HepG2 (cell line): Measurements from ENCODE around the gene SERHL2. TPM values are rescaled to one million over a fixed set of nuclear protein-coding genes. Genes with fewer than 3 reads are reported as not detected.

Experiments used
- AGO2 ChIP-seq: fragments of 200-400 bp; formaldehyde crosslinking; optimal IDR thresholded peaks from 2 replicates; pipeline ENCODE3; 2017; ENCODE audit warnings: mild to moderate bottlenecking, low read depth, low read length, moderate library complexity
- ERF ChIP-seq: IDR thresholded peaks from 2 replicates; pipeline ENCODE4 v1.6.1; 2018; ENCODE audit warnings: missing biosample characterization, missing genetic modification reagents
- FOXP4 ChIP-seq: sonication (generic); formaldehyde crosslinking; IDR thresholded peaks from 2 replicates; pipeline ENCODE4 v1.4.0; 2020; ENCODE audit warnings: missing genetic modification reagents
- GPBP1L1 ChIP-seq: sonication (generic); formaldehyde crosslinking; IDR thresholded peaks from 2 replicates; pipeline ENCODE4 v1.5.0; 2020; ENCODE audit warnings: mild to moderate bottlenecking, missing genetic modification reagents
- HDAC2 ChIP-seq: sonication (generic); formaldehyde crosslinking; IDR thresholded peaks from 2 replicates; pipeline ENCODE4 v1.4.0; 2020; ENCODE audit warnings: missing genetic modification reagents
- HIC2 ChIP-seq: sonication (generic); formaldehyde crosslinking; IDR thresholded peaks from 2 replicates; pipeline ENCODE4 v1.9.0; 2022; ENCODE audit warnings: low read depth, missing genetic modification reagents
- KDM2A ChIP-seq: sonication (generic); formaldehyde crosslinking; IDR thresholded peaks from 2 replicates; pipeline ENCODE4 v1.4.0; 2020; ENCODE audit warnings: low read depth, missing genetic modification reagents, borderline replicate concordance
- KLF11 ChIP-seq: IDR thresholded peaks from 2 replicates; pipeline ENCODE4 v1.6.1; 2016; ENCODE audit warnings: missing compliant biosample characterization
- MXD4 ChIP-seq: IDR thresholded peaks from 2 replicates; pipeline ENCODE4 v1.6.1; 2016; ENCODE audit warnings: mild to moderate bottlenecking, missing biosample characterization, missing genetic modification reagents
- NFATC3 ChIP-seq: sonication (generic); formaldehyde crosslinking; IDR thresholded peaks from 2 replicates; pipeline ENCODE4 v1.5.1; 2020; ENCODE audit warnings: mild to moderate bottlenecking, missing genetic modification reagents
- NR2F2 ChIP-seq: IDR thresholded peaks from 2 replicates; pipeline ENCODE4 v1.6.1; 2012; ENCODE audit warnings: low read depth, inconsistent platforms, borderline replicate concordance
- PAF1 ChIP-seq: IDR thresholded peaks from 2 replicates; pipeline ENCODE4 v1.6.1; 2016; ENCODE audit warnings: missing genetic modification reagents, missing compliant biosample characterization
- SP4 ChIP-seq: sonication (generic); formaldehyde crosslinking; IDR thresholded peaks from 2 replicates; pipeline ENCODE4 v1.8.1; 2023; ENCODE audit warnings: mild to moderate bottlenecking, missing genetic modification reagents
- SP5 ChIP-seq: IDR thresholded peaks from 2 replicates; pipeline ENCODE4 v1.6.1; 2016; ENCODE audit warnings: low read depth, borderline replicate concordance
- SSRP1 ChIP-seq: IDR thresholded peaks from 2 replicates; pipeline ENCODE4 v1.6.1; 2016; ENCODE audit warnings: control low read depth
- ZBTB38 ChIP-seq: sonication (generic); formaldehyde crosslinking; IDR thresholded peaks from 2 replicates; pipeline ENCODE4 v1.5.1; 2020; ENCODE audit warnings: mild to moderate bottlenecking, missing genetic modification reagents
- ZFX ChIP-seq: sonication (generic); formaldehyde crosslinking; IDR thresholded peaks from 2 replicates; pipeline ENCODE4 v1.4.0; 2020; ENCODE audit warnings: mild to moderate bottlenecking, low read depth, missing genetic modification reagents, moderate library complexity
- ZNF292 ChIP-seq: sonication (generic); formaldehyde crosslinking; IDR thresholded peaks from 2 replicates; pipeline ENCODE4 v1.8.1; 2022; ENCODE audit warnings: mild to moderate bottlenecking, low read depth, missing genetic modification reagents, borderline replicate concordance
- ZNF430 ChIP-seq: sonication (generic); formaldehyde crosslinking; IDR thresholded peaks from 2 replicates; pipeline ENCODE4 v1.9.0; 2021; ENCODE audit warnings: mild to moderate bottlenecking, missing genetic modification reagents
- ZNF441 ChIP-seq: sonication (generic); formaldehyde crosslinking; IDR thresholded peaks from 2 replicates; pipeline ENCODE4 v1.7.0; 2021; ENCODE audit warnings: missing genetic modification reagents, borderline replicate concordance
- ZNF788 ChIP-seq: sonication (generic); formaldehyde crosslinking; IDR thresholded peaks from 2 replicates; pipeline ENCODE4 v1.5.0; 2020; ENCODE audit warnings: mild to moderate bottlenecking, missing genetic modification reagents, borderline replicate concordance
- ZSCAN21 ChIP-seq: sonication (generic); formaldehyde crosslinking; IDR thresholded peaks from 2 replicates; pipeline ENCODE4 v1.8.0; 2022; ENCODE audit warnings: mild to moderate bottlenecking, missing genetic modification reagents, moderate library complexity, borderline replicate concordance
- polyA plus RNA-seq, 8 experiments: library from polyadenylated mRNA; depleted of rRNA in 3 of 8; stranded (reverse) in 7 of 8; unstranded in 1 of 8; fragments of >200 nt; fragmentation: Illumina TruSeq in 4 of 8; extraction: Trizol in 4 of 8; gene quantifications; 2 replicates each; pipeline versions ENCODE4 v1.2.1 to v1.2.3, GENCODE V29; 2011 to 2016; ENCODE audit warnings: low read depth in 4 of 8, missing spikeins in 1 of 8, mixed read lengths in 1 of 8; ENCODE audit not compliant: insufficient read depth in 1 of 8
- total RNA-seq, 5 experiments: library from RNA; depleted of rRNA; stranded (reverse); fragments of >200 nt; fragmentation: Illumina TruSeq; extraction: Trizol; gene quantifications; 2 replicates each; pipeline ENCODE4 v1.2.3, GENCODE V29; 2016; ENCODE audit warnings: low read depth in 1 of 5
- TF ChIP-seq, protein P1 (sequence below): sonication (generic); formaldehyde crosslinking; IDR thresholded peaks from 2 replicates; pipeline ENCODE4 v1.4.0; 2020; ENCODE audit warnings: missing genetic modification reagents

Gene SERHL2
- total and polyA plus RNA-seq, 2 of the 13 experiments (the other 11 are each of a cell fraction or from before 2014, with no cell fraction given): 1.0 to 1.8 TPM

- peak; percentile 18; the same call in 1 of the 2 replicates for TF ChIP-seq ERF (CRISPR knock-in tag)
- peak; percentile 8; the same call in 1 of the 2 replicates for TF ChIP-seq ZBTB38
- peak; percentile 32; the same call in 1 of the 2 replicates for TF ChIP-seq ZSCAN21
- TF ChIP-seq, protein P1, sequence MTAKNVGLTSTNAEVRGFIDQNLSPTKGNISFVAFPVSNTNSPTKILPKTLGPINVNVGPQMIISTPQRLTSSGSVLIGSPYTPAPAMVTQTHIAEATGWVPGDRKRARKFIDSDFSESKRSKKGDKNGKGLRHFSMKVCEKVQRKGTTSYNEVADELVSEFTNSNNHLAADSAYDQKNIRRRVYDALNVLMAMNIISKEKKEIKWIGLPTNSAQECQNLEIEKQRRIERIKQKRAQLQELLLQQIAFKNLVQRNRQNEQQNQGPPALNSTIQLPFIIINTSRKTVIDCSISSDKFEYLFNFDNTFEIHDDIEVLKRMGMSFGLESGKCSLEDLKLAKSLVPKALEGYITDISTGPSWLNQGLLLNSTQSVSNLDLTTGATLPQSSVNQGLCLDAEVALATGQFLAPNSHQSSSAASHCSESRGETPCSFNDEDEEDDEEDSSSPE: no peak
- 0 out of 2 replicates have a peak, but pooled peaks have one; percentile 62 for TF ChIP-seq ZNF430 (CRISPR knock-in tag)
- 0 out of 2 replicates have a peak, but pooled peaks have one; percentile 61 for TF ChIP-seq ZNF788
- peak; percentile 85; the same call in 1 of the 2 replicates for TF ChIP-seq KDM2A
- no peak for TF ChIP-seq NR2F2
- no peak for TF ChIP-seq NFATC3 (CRISPR knock-in tag)
- TF ChIP-seq SSRP1 (CRISPR knock-in tag): peak; percentile 88; the same call in 1 of the 2 replicates
- peak; percentile 92 for TF ChIP-seq AGO2
- TF ChIP-seq KLF11 (CRISPR knock-in tag): 0 out of 2 replicates have a peak, but pooled peaks have one; percentile 15
- peak; percentile 52; the same call in 1 of the 2 replicates for TF ChIP-seq SP4 (CRISPR knock-in tag)
- TF ChIP-seq MXD4 (CRISPR knock-in tag): 0 out of 2 replicates have a peak, but pooled peaks have one; percentile 37
- TF ChIP-seq HIC2: no peak
- TF ChIP-seq ZNF441 (CRISPR knock-in tag): 0 out of 2 replicates have a peak, but pooled peaks have one; percentile 19
- no peak for TF ChIP-seq GPBP1L1
- TF ChIP-seq ZNF292 (CRISPR knock-in tag): no peak
- peak; percentile 96 for TF ChIP-seq PAF1 (CRISPR knock-in tag)
- TF ChIP-seq SP5 (CRISPR knock-in tag): 0 out of 2 replicates have a peak, but pooled peaks have one; percentile 12
- 0 out of 2 replicates have a peak, but pooled peaks have one; percentile 31 for TF ChIP-seq ZFX (CRISPR knock-in tag)
- no peak for TF ChIP-seq HDAC2 (CRISPR knock-in tag)
- 0 out of 2 replicates have a peak, but pooled peaks have one; percentile 19 for TF ChIP-seq FOXP4 (CRISPR knock-in tag)
Measured at GRCh38 chr22:42617155-42617983, 63.6 kb downstream of the SERHL2 start (continued).
